Activated CD4-positive, alpha-beta T cell treated with anti-CD3 and anti-CD28 coated beads, Interleukin-2, Interleukin-6, amounts not matched to agents 100 ng/mL and 50 ng/mL, durations not matched to agents 16 hours and 8 hours (primary cell): ENCODE results near the gene GBA2.

Experiments
- DNase-seq: peaks from one replicate; pipeline ENCODE4 v3.0.0-alpha.2; 2020

Gene GBA2

DNA sequence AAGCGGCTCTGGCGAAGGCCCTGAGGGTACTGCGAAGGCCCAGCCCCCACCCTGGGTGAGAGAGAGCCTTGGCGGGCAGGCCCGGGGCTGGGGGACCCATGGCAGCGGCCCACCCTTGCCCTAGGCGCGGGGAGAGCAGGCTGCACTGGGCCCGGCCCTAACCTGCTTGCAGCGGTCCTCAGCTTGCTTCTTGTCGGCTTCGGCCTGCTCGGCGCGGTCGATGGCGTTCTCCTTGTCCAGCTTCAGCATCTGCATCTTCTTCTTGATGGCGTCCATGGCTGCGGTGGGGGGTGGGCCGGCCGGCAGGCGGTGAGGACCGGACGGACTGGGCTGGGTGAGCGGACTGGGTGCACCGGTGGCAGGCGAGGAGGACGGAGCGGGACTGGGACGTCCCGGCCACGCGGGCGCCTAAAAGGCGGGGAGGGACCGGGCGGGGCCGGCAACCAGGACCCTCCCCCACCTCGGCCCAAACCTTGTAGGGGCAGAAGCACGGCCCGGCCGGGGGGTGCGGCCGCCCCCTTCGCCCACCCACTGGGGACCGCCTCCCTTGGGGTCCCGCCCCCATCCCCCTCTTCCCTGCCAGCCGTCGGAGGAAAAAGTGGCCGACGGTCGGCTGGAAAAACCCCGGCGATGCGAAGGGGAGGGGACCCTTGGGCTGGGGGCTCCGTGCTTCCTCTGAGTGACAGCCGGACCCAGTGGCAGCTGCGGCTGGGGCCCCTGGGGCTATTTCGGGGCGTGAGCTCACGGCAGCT is 59.3 kb downstream of the GBA2 start, which contains the start of gene TPM2:
TPM2 (minus strand) TSS at position 384 of the 752 bp plus-strand sequence; CDS start at position 276, 108 bp downstream.
- no peak for DNase-seq

DNA sequence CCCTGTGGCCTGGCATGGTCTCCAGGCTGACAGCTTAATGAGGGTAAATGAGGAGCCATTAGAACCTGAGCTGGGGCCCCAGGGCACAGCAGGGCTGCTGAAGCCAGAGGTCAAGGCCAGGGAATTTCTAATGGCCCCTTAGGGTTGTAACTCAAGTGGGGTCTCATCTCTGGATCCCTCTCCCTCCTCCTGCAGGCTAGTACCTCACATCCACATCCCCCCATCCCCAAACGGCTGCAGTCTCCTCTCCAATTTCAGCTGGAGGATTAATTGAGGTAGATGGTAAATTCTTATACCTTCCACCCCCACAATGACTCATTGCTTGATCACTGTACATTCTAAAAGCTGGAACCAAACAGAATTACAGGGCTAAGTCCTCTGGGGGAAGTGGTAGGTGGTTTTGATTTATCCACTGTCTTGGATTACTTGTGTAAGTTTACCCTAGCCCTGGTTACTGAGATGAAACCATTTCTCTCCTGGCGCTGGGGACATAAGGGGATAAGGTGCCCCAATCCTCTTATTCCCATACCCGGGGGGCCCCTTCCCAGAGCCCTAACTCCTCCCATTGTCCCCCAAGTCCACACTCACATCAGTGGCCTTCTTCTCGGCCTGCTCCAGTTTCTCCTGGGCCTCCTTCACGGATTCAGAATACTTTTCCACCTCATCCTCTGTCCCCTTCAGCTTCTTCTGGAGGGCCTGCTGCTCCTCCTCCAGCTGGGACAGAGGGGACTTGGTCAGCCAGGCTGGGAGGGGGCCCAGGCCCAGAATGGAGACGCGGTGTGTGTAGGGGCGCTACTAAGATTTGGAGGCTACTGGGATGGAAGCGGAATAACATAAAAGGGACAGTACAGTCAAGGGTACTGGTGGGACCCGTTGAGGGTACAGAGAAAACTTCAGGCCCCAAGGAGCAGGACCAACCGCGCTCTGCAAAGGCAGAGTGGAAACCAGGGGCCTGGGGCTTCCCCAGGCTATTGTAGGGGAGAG is 60.2 kb downstream of the GBA2 start:
- peak; percentile 42 for DNase-seq

DNA sequence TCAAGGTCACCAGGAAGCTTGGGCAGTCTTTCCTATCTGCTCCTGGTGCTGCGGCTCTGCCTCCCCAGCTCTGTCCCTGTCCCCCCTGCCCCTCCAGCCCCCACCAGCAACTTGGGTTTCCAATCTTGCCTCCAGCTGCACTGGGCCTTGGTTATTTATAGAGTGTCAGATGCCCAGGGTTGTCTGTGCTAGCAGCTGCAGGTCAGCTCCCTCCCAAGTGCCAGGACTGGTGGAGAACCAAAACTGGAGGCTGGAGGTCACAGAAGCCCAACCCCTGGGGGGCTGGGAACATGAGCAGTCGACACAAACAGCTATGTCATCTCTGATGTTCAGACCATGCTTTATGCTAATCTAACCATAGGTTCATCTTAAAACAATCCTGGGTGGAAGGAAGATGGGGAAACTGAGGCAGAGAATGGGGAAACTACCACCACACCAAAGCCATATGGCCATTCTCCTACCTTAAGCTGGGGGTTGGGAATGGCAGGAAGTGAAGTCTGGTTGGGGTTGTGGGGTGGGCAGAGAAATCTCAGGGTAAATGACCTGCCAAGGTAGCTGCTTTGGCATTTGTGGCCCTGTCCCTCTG is 61.0 kb downstream of the GBA2 start:
- DNase-seq = no peak

DNA sequence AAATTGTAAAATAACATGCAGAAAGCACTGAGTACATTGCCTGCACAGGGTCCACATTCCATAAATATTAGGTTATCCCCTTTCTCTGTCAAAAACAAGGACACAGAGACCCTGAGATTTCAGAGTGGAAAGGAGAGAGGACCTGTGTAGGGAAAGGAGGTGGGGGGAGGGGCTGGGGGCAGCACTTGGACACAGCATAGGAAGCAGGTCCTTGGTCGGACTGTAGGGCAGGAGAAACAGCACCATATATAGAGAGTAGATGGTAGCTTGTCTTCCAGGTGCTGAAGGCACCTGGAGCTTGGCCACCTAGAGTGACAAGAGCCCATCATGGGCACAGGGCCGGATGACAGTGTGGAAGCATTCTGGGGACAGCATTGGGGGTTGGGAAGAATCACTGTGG is 61.7 kb downstream of the GBA2 start:
- no peak for DNase-seq
